ENCODE data around the gene DDIT4. TPM values are rescaled to one million over a fixed set of nuclear protein-coding genes. Genes with fewer than 3 reads are reported as not detected.

DDIT4 gene
- total and polyA plus RNA-seq, 9 of the 15 experiments (the other 6 are each of a cell fraction or from before 2014, with no cell fraction given) = 8.2 to 675 (median 159) TPM

DNA sequence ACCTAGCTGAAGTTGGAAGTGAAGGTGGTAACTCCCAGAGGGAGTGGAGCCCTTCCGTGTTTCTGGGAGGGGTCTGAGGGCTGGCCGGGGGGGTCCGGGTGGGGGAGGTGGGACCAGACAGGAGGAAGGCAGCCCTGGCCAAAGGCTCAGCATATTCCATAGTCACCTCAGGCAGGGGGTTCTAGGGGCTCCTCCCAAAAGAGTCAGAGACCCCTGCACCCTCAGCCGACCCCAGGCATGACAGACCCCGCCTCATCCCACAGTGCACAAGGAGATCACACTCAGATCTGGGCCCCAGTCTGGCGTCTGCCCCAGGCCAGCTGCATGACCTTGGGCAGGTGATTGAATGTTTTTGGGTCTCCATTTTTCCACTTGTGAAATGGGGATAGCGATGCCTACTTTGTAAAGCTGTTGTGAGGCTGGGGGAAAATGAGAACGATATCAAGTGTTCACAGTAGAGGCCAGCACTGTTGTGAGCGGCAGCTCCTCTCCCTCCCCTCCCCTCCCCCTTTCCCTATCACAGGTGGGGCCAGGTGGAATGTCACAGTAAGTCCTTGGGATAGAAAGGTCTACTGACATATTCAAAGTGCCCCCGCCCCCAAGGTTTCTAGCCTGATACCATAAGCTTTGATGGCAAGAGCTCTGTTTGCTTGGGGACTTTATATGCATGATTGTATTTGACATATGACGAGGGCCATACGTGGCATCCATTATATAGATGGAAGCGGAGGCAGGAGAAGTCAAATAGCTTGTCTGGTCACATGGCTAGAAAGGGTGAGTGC, 47.7 kb downstream of the DDIT4 start (continued):
- TF ChIP-seq, protein P1, sequence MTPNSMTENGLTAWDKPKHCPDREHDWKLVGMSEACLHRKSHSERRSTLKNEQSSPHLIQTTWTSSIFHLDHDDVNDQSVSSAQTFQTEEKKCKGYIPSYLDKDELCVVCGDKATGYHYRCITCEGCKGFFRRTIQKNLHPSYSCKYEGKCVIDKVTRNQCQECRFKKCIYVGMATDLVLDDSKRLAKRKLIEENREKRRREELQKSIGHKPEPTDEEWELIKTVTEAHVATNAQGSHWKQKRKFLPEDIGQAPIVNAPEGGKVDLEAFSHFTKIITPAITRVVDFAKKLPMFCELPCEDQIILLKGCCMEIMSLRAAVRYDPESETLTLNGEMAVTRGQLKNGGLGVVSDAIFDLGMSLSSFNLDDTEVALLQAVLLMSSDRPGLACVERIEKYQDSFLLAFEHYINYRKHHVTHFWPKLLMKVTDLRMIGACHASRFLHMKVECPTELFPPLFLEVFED (CRISPR knock-in tag; conservative IDR thresholded peaks at IDR 0.05) = peak; percentile 90
- TF ChIP-seq ELF4 (CRISPR knock-in tag; IDR thresholded peaks at IDR 0.05) (peak; percentile 75), E2F3 (CRISPR knock-in tag; IDR thresholded peaks at IDR 0.05) (peak; percentile 59), GTF2A2 (tag; IDR thresholded peaks at IDR 0.05) (peak; percentile 25; the same call in 1 of the 2 replicates), CCNT2 (IDR thresholded peaks at IDR 0.05; ENCODE audit: borderline replicate concordance, extremely low read depth, insufficient read length, low read depth, low read length) (no peak), ZNF175 (CRISPR knock-in tag; IDR thresholded peaks at IDR 0.05; ENCODE audit: low read depth) (peak; percentile 68), ZNF408 (CRISPR knock-in tag; IDR thresholded peaks at IDR 0.05; ENCODE audit: low read depth) (no peak), ZBTB7A (IDR thresholded peaks at IDR 0.05; ENCODE audit: borderline replicate concordance, control insufficient read depth, low read depth, low read length) (peak; percentile 81), ZNF695 (CRISPR knock-in tag; IDR thresholded peaks at IDR 0.05) (0 out of 2 replicates have a peak, but pooled peaks have one; percentile 19), NCOA4 (IDR thresholded peaks at IDR 0.05; ENCODE audit: partially characterized antibody) (no peak), SRSF3 (IDR thresholded peaks at IDR 0.05; ENCODE audit: insufficient read depth, low read length) (0 out of 2 replicates have a peak, but pooled peaks have one; percentile 61), TEAD4 (IDR thresholded peaks at IDR 0.05; ENCODE audit: low read length) (no peak; the same call in 1 of the 2 replicates), TEAD4 (CRISPR knock-in tag; IDR thresholded peaks at IDR 0.05; ENCODE audit: borderline replicate concordance) (no peak), ZNF668 (CRISPR knock-in tag; IDR thresholded peaks at IDR 0.05) (0 out of 2 replicates have a peak, but pooled peaks have one; percentile 24), ESRRB (CRISPR knock-in tag; IDR thresholded peaks at IDR 0.05; ENCODE audit: borderline replicate concordance) (no peak), ILF3 (IDR thresholded peaks at IDR 0.05; ENCODE audit: borderline replicate concordance) (no peak; the same call in 1 of the 2 replicates)
- TF ChIP-seq, protein P2, sequence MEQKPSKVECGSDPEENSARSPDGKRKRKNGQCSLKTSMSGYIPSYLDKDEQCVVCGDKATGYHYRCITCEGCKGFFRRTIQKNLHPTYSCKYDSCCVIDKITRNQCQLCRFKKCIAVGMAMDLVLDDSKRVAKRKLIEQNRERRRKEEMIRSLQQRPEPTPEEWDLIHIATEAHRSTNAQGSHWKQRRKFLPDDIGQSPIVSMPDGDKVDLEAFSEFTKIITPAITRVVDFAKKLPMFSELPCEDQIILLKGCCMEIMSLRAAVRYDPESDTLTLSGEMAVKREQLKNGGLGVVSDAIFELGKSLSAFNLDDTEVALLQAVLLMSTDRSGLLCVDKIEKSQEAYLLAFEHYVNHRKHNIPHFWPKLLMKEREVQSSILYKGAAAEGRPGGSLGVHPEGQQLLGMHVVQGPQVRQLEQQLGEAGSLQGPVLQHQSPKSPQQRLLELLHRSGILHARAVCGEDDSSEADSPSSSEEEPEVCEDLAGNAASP (IDR thresholded peaks at IDR 0.05) = no peak
- TF ChIP-seq, protein P3, sequence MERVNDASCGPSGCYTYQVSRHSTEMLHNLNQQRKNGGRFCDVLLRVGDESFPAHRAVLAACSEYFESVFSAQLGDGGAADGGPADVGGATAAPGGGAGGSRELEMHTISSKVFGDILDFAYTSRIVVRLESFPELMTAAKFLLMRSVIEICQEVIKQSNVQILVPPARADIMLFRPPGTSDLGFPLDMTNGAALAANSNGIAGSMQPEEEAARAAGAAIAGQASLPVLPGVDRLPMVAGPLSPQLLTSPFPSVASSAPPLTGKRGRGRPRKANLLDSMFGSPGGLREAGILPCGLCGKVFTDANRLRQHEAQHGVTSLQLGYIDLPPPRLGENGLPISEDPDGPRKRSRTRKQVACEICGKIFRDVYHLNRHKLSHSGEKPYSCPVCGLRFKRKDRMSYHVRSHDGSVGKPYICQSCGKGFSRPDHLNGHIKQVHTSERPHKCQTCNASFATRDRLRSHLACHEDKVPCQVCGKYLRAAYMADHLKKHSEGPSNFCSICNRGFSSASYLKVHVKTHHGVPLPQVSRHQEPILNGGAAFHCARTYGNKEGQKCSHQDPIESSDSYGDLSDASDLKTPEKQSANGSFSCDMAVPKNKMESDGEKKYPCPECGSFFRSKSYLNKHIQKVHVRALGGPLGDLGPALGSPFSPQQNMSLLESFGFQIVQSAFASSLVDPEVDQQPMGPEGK (CRISPR knock-in tag; IDR thresholded peaks at IDR 0.05; ENCODE audit: borderline replicate concordance) = no peak
- TF ChIP-seq, protein P4, sequence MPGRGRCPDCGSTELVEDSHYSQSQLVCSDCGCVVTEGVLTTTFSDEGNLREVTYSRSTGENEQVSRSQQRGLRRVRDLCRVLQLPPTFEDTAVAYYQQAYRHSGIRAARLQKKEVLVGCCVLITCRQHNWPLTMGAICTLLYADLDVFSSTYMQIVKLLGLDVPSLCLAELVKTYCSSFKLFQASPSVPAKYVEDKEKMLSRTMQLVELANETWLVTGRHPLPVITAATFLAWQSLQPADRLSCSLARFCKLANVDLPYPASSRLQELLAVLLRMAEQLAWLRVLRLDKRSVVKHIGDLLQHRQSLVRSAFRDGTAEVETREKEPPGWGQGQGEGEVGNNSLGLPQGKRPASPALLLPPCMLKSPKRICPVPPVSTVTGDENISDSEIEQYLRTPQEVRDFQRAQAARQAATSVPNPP (IDR thresholded peaks at IDR 0.05; ENCODE audit: borderline replicate concordance, insufficient read depth, insufficient read length) = no peak
